GM19467 (cell line): Measurements from ENCODE around the gene LSM6.

ENCODE experiments used
- ATAC-seq: cut with Tn5 transposase; IDR thresholded peaks from one replicate; pipeline ENCODE4 v1.9.1; 2021; ENCODE audit warnings: mild to moderate bottlenecking, moderate library complexity; ENCODE audit not compliant: unreplicated experiment

LSM6 gene

DNA sequence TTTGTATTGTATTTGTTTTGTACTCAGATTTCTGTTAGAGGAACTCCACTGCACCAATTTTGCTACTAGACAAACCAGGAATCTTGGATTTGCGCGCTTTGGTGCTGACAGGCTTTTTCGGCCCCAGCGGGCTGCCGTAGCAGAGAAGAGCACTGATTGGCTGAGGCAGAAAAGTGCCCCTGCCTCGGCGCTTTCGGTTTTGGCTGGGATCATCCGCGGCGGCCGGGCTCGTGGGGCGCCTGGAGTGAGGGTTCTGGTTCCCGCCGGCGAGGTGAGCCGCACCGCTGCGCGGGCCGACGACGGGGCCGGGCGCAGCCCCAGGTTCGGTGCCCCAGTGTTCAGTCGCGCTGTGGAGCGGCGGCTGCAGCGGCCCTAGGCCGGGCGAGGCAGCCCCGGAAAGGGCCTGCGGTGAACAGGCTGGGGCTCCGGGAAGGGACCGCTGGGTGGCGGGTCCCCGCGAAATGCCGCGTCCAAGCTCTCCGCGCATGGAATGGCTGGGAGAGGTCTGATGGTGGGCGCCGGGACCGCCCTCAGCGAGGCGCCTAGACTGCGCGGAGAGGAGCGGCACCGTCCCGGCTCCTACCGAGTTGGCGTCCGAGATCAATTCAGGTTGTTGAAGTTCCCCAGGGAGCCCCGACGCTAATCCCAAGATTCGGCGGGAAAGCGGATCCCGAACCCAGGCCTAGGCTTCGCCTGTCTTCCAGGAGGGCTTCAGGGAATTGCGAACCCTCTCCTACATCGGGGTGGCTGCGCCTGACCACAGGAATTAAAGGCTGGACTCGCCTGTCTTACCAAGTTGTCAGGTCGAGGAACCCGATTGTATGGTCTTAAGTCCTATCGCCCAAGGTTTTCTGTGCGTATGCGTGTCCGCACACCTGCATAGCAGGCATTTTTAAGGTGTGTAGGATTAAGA, at the start of gene LSM6:
Gene LSM6, plus strand, starts transcription at position 178 of the 913 bp plus-strand sequence. CDS start 7,204 bp downstream, outside the sequence.
- ATAC-seq, result peak; percentile 88

DNA sequence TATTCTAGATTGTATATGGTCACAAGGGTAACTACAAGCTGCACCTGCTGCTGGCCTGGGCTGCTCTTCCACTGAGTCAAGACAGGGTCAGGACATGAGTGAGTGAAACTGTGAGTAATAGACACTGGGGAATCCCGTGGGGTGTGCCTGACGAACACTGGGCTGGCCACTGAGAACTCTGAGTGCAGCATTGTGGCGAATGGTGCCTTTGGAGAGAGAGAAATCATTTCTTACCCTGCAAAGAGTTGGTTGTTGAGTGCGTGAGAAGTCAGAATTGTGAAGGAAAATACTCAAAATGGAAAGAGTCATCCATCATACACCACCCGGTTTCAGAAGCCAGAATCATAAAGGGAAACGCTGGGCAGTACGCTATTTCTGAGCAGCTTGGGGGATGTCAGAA, 43.1 kb upstream of the LSM6 start:
- ATAC-seq, result peak; percentile 96

- ATAC-seq, result no peak
Measured at GRCh38 chr4:146134761-146135445, 40.6 kb upstream of the LSM6 start.

GRCh38 chr4:146135941-146136340, 39.6 kb upstream of the LSM6 start:
- no peak for ATAC-seq

DNA sequence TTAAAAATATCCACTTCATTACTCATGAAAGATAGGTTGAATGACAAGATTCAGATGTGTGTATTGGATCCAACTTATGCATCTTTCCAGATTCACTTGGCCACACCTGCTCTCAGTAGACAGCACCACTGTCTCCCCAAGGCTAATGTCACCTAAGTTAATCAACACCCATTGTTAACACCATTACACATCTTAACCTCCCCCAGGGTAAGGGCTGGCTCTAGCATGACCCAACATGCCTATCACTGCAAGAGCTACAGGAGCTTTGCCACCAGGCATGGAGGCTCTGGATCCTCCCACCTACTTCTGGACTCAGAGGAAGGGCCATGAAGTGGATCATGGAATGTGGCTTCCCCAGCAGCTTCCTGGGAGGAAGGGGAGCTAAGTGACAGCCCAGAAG, 32.8 kb upstream of the LSM6 start:
- ATAC-seq, result peak; percentile 61

- no peak for ATAC-seq
Measured at GRCh38 chr4:146143888-146144287, 31.6 kb upstream of the LSM6 start.

DNA sequence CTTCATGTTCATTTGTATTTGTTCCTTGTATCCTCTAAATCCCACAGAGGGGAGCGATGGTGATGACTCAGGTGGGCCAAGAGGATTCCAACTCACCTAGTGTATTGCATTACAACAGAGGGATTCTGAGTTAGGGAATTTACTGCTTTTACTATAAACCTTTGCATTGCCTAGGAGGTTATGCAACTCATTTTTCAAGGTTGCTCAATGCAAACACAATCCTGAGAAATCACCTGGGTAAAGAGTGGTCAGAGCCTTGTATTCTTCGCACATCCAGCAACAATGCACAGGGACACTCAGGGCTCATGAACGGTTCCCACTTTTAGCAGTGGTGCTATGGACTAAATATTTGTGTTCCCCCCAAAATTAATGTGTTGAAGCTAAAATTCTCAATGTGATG, 28.6 kb upstream of the LSM6 start:
- ATAC-seq, result no peak

DNA sequence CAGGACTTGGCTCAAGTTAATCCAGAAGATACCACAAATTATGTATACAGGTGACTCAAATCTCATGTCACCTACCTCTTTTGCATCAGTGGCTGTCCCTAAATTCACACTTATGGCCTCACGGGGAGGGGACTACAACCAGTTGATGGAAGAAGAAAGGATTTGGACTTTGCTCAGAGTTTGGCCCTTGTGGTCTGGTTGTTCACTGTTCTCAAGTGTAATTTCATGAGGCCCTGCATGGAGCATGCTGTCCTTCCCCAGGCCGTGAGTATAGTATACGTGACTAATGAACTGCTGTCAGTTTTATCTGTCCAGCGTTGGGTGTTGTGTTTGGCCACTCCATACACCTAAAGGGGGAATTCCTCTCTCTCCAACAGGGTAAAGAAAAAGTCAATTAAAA, 27.5 kb upstream of the LSM6 start:
- no peak for ATAC-seq

DNA sequence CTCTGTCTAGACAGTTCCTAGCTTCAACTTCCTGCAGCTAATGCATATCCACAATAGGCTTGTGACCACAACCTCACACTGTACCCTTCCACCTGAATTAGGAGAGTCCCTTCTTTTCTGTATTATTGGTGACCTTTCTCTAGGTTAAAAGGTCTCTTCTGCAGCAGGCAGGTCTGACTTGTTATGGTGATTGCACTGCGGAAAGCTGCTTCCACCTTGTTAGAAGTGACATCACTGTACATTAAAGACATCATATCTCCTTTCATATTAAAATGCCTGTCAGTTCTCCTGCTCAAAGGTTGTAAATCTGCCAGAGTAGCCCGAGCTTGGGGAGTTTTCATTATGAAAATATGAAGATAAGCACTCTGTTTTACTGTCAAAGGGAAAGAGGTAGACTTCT, 21.5 kb upstream of the LSM6 start:
- no peak for ATAC-seq

- ATAC-seq, result no peak
Measured at GRCh38 chr4:146155152-146155724, 20.3 kb upstream of the LSM6 start.

GRCh38 chr4:146158036-146158745, 17.3 kb upstream of the LSM6 start:
- no peak for ATAC-seq

- ATAC-seq, result no peak
Measured at GRCh38 chr4:146159384-146160058, 16.0 kb upstream of the LSM6 start.

DNA sequence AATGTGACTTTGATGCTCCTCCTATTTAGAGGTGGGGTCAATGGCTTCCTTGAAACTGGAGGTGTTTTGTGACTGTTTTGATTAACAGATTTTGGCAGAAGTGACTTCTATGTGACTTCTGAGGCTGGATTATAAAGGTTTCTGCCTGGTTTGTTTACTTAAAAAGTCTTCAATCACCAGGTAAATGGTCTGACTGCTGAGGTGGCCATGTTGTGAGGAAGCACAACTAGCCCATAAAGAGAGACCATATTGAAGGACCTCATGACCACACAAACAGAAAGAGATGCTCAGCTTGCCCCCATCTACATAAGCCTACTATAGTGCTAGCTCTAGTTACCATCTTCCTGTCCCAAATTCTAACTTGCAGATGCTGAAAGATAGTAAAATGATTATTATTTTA, 14.3 kb upstream of the LSM6 start:
- no peak for ATAC-seq

- ATAC-seq, result no peak
Measured at GRCh38 chr4:146165221-146165620, 10.3 kb upstream of the LSM6 start.

DNA sequence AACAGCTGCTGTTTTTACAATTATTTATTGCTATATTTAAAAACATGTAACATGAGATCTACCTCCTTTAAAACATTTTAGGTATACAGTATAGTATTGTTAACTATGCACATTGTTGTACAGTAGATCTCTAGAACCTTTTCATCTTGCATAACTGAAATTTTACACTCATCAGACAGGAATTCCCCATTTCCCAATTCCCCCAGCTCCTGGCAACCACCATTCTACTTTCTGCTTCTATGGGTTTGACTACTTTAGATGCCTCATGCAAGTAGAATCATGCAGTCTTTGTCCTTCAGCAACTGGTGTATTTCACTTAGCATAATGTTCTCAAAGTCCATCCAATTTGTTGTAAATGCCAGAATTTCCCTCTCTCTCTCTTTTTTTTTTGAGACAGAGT, 9.7 kb upstream of the LSM6 start:
- no peak for ATAC-seq

GRCh38 chr4:146170149-146170548, 5.4 kb upstream of the LSM6 start:
- no peak for ATAC-seq

DNA sequence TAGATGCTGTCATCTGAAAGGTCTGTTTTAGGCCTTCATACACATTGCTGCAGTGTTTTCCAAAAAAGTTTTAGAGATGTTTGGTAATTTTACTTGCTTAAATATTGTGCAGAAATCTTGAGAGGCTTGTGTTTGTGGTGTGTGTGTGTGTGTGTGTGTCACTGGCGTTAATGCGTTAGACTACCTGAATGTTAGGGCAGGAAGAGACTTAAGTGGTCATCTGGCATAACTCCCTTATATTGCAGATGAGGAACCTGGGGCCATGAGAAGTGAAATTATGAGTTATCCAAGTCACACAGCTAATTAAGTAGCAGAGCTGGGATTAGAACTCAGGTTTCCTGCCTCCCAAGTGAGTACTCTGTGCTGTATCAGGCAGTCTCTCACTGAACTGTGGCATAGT, 1.4 kb downstream of the LSM6 start:
- no peak for ATAC-seq

DNA sequence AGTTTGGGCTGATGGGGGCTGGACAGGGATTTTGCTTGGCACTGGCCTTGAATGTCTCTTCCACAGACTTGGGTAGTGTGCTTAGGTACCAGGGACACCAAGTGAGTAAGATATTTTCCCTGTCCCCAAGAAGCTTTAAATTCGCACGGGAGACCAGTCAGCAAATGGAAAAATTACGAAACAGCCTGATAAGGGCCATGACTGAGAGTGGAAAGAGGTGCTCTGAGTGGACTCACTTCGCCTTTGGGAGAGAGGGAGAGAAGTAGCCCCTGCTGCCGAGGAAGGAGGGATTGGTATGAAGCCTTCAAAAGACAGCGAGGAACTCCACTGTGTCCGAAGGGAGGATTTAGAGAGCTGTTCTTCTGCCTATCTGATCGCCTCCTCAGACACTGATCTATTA, 2.6 kb downstream of the LSM6 start:
- no peak for ATAC-seq

GRCh38 chr4:146179784-146180370, 4.4 kb downstream of the LSM6 start:
- ATAC-seq, result no peak

GRCh38 chr4:146182443-146182842, 6.9 kb downstream of the LSM6 start:
- no peak for ATAC-seq
